Measurements from ENCODE around the gene BICD1.

Gene BICD1

GRCh38 chr12:32419520-32419960, 312.9 kb downstream of the BICD1 start:
- no peak for DNase-seq

GRCh38 chr12:32420356-32420755, 313.7 kb downstream of the BICD1 start:
- DNase-seq = no peak

- DNase-seq = no peak
Measured at GRCh38 chr12:32423559-32423958, 316.9 kb downstream of the BICD1 start.

GRCh38 chr12:32431025-32431424, 324.4 kb downstream of the BICD1 start:
- no peak for DNase-seq
